ENCODE data around the gene TLE2. TPM values are rescaled to one million over a fixed set of nuclear protein-coding genes. Genes with fewer than 3 reads are reported as not detected.
A peak's percentile ranks its signal among the peaks of the same experiment; 100 is the strongest.
"Not testable (repeated sequence)": the region's sequence is repeated elsewhere in the genome, so short reads cannot be mapped to it uniquely, and the experiment has no call there.

TLE2 gene
- polyA plus RNA-seq, 6 donors from 2014 or later = 0.84 to 2.3 (median 1.9) TPM; not detected in 1

DNA sequence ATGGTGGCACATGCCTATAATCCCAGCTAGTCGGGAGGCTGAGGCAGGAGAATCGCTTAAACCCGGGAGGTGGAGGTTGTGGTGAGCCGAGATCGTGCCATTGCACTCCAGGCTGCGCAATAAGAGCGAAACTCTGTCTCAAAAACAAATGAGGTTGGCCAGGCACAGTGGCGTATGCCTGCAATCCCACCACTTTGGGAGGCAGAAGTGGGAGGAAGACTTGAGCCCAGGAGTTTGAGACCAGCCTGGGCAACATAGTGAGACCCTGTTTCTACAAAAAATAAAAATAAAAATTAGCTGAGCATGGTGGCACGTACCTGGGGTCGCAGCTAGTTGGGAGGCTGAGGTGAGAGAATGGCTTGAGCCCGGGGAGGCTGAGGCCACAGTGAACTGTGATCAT lies 36.7 kb downstream of the TLE2 start:
- H3K4me1 Mint-ChIP-seq; H3K27me3 Mint-ChIP-seq; ATAC-seq (ENCODE audit: low read depth in 2 of 2); H3K9me3 Mint-ChIP-seq; H3K4me3 Mint-ChIP-seq; H3K27ac Mint-ChIP-seq; H3K36me3 Mint-ChIP-seq; DNase-seq: not testable (repeated sequence)

DNA sequence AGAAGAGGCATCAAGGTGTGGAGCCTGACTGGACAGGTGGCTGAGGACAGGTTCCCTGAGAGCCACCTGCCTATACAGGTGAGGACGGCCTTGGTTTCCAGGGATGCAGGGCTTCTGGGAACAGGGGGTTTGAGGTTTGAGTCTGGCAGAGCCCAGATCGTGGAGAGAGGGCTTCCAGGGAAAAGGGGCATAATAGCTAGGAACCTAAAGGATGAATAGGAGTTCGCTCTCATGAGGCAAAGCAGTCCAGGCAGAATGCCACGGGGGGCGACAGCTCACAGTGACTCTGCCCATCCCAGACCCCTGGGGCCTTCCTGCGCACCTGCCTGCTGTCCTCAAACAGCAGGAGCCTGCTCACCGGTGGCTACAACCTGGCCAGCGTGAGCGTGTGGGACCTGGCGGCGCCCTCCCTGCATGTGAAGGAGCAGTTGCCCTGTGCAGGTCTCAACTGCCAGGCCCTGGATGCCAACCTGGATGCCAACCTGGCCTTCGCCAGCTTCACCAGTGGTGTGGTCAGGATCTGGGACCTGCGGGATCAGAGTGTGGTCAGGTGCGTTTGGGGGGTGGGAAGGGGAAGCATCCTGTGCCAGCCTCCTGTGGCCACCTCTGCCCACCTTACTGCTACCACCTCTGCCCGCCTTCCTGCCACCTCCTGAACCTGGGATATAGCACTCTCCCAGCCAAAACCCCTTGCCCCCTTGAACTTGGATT lies 39.7 kb downstream of the TLE2 start:
- Mint-ChIP-seq H3K9me3 (no peaks in the 10 kb centered on the region), H3K27me3 (peaks cover 0 to 9% (median 0%) of the 10 kb centered on the region in 3 donors), H3K4me3 (no peak overlapping the region), H3K4me1 (peaks cover 0 to 8% (median 7%) of the 10 kb centered on the region in 3 donors), H3K36me3 (no peaks in the 10 kb centered on the region), H3K27ac (no peak overlapping the region)
- ATAC-seq (ENCODE audit: low read depth in 2 of 2) (no peak), DNase-seq (no peak)

DNA sequence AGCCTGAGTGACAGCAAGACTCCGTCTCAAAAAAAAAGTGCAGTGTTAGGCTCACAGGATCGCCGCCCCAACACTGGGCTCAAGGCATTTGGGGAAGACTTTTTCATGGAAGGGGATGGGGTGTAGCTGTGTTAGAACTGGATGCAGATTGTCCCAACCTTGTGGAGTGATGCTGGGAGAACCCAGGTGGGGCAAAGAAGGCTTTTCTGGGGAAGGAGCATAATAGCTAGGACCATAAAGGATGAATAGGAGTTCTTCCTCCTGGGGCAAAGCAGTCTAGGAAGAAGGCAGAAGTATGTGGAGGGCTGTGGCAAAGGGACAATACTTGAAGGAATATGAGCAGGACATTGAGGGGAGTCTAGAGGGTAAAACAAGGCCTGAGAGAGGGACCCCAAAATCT lies 40.5 kb downstream of the TLE2 start:
- Mint-ChIP-seq H3K4me1 (peaks cover 2 to 16% (median 10%) of the 10 kb centered on the region in 3 donors), H3K4me3 (peak overlapping the region in 1 of 8 donors; percentile 15), H3K27me3 (peaks cover 0 to 13% (median under 1%) of the 10 kb centered on the region in 3 donors), H3K36me3 (no peaks in the 10 kb centered on the region), H3K27ac (no peak overlapping the region), H3K9me3 (no peaks in the 10 kb centered on the region)
- no peak for DNase-seq
- ATAC-seq (ENCODE audit: low read depth in 2 of 2) = no peak

DNA sequence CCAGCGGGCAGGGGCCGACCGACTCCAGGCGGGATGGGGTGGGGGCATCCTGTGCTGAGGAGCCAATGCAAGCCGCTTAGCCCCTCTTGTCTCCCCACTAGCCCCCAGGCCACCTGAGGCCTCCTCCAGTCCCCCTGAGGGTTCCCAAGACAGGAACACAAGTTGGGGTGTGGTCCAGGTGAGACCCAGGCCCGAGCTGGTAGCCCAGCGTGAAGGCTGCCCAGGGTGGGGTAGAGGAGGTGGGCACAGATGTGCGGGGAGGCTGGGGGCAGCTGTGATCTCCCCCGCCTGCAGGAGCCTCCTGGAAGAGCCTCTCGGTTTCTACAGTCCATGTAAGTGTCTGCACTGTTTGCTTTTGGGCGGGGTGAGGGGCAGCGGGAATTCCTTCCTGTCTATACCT lies 41.3 kb downstream of the TLE2 start:
- ATAC-seq (ENCODE audit: low read depth in 2 of 2) (no peak), DNase-seq (no peak)
- H3K36me3 Mint-ChIP-seq = no peaks in the 10 kb centered on the region
- no peaks in the 10 kb centered on the region for H3K9me3 Mint-ChIP-seq
- peaks cover 0 to 21% (median 6%) of the 10 kb centered on the region in 3 donors for H3K27me3 Mint-ChIP-seq
- peaks cover 9 to 24% (median 16%) of the 10 kb centered on the region in 3 donors for H3K4me1 Mint-ChIP-seq
- H3K27ac Mint-ChIP-seq = no peak overlapping the region
- H3K4me3 Mint-ChIP-seq = no peak overlapping the region

DNA sequence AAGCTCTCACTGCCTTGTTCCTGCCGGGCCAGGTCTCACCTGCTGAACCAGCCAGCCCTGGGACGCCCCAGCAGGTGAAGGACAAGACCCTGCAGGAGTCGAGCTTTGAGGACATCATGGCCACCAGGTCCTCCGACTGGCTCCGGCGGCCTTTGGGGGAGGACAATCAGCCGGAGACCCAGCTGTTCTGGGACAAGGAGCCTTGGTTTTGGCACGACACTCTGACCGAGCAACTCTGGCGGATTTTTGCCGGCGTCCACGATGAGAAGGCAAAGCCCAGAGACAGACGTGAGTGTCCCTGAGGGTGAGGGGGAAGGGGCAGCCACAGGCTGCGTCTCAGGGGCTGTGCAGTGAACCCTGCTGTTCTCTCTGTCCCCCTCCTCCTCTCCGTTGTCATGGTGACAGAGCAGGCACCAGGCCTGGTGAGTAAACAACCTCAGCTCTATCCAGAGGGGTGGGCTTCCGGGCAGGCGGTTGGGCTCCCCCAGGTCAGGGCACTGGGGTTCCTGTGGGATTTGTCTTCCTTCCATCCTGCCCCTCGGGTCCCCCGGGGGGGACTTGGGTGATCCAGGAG lies 42.0 kb downstream of the TLE2 start:
- Mint-ChIP-seq H3K4me3 (no peak overlapping the region), H3K36me3 (no peaks in the 10 kb centered on the region), H3K27ac (no peak overlapping the region), H3K9me3 (no peaks in the 10 kb centered on the region), H3K4me1 (peaks cover 9 to 29% (median 16%) of the 10 kb centered on the region in 3 donors), H3K27me3 (peaks cover 0 to 22% (median 6%) of the 10 kb centered on the region in 3 donors)
- no peak for ATAC-seq (ENCODE audit: low read depth in 2 of 2)
- DNase-seq = no peak

DNA sequence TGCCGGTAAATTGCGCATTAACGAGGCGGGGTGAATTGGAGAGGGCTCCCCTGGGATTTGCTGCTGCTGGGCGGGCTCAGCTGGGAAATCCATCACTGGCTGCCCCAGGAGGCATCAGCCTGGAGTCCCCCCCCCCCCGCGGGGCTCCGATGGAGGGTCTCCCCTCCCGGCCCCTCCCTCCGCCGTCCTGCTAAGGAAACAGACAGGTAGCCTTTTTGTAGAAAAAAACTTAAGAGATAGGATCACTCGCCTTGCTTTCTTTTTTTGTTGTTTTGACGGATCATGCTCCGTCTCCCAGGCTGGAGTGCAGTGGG lies 44.9 kb downstream of the TLE2 start:
- ATAC-seq (ENCODE audit: low read depth in 2 of 2) (no peak), DNase-seq (no peak)
- no peaks in the 10 kb centered on the region for H3K36me3 Mint-ChIP-seq
- no peaks in the 10 kb centered on the region for H3K9me3 Mint-ChIP-seq
- H3K27me3 Mint-ChIP-seq = peaks cover 0 to 22% (median 12%) of the 10 kb centered on the region in 3 donors
- H3K4me1 Mint-ChIP-seq = peaks cover 9 to 37% (median 21%) of the 10 kb centered on the region in 3 donors
- peak overlapping the region in 6 of 8 donors; percentile 9 to 87 (median 66) for H3K4me3 Mint-ChIP-seq
- no peak overlapping the region for H3K27ac Mint-ChIP-seq

DNA sequence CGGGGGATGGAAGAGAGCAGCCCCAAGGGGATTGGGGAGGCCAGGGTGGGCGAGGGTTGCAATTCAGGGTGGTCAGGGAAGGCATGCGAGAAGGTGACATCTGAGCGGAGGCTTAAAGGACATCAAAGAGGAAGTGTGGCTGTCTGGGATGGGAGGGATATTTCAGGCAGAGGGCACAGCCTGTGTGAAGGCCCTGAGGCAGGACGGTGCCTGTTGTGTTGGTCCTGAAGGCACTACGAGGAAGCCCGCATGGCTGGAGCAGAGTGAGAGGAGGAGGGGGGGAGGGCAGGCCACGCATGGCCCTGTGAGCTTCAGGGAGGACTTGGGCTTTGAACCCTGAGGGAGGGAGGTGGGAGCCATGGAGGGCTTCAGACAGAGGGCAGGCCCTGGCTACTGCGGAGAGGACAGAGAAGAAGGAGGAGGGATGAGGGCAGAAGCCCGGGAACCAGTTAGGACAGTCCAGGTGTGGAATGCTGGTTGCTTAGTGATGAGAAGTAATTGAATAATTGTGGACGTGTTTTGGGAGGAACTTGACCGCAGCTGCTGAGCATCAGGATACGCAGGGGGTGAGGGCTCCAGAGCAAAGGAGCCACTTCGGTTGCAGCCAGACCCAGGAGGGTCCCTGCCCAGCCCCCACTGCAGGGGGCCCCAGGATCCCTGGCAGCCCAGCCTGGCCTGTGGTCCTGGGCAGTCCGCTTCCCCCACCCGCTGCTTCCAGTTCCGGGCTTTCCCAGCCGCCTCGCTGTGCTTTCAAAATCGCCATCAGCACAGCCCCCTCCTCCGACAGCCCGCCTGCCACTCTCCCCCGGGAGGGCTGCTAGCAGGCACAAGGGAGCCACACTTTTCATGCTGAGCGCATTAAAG lies 45.5 kb downstream of the TLE2 start:
- H3K36me3 Mint-ChIP-seq = no peaks in the 10 kb centered on the region
- peaks cover 0 to 17% (median 12%) of the 10 kb centered on the region in 3 donors for H3K27me3 Mint-ChIP-seq
- H3K9me3 Mint-ChIP-seq = no peaks in the 10 kb centered on the region
- ATAC-seq (ENCODE audit: low read depth in 2 of 2) (peak; percentile 40 to 62), DNase-seq (no peak)
- H3K4me1 Mint-ChIP-seq = peaks cover 9 to 37% (median 21%) of the 10 kb centered on the region in 3 donors
- H3K4me3 Mint-ChIP-seq = peak overlapping the region in 7 of 8 donors; percentile 9 to 80 (median 63)
- peak overlapping the region in 3 of 6 donors; percentile 49 to 90 (median 78) for H3K27ac Mint-ChIP-seq

DNA sequence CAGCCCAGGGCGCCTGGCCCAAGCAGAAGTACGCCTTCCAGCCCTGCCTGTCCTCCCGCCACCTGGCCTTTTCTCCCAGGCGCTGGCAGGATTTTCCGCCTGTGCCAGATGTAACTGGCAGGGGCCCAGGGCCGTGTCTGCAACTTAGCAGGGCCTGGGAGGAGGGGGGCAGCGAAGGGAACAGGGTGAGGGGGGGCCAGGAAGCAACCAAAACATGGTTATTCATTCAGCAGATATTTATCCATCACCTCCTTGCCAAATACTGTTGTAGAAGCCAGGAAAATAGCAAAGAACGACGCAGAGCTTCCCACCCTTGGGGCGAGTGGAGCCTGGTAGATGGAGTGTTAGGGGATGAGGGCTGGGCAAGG lies 46.1 kb downstream of the TLE2 start:
- Mint-ChIP-seq H3K36me3 (no peaks in the 10 kb centered on the region), H3K27me3 (peaks cover 0 to 13% (median 12%) of the 10 kb centered on the region in 3 donors), H3K4me3 (peak overlapping the region in 4 of 8 donors; percentile 41 to 77 (median 62)), H3K27ac (peak overlapping the region in 2 of 6 donors; percentile 78 to 90), H3K9me3 (no peaks in the 10 kb centered on the region), H3K4me1 (peaks cover 9 to 37% (median 21%) of the 10 kb centered on the region in 3 donors)
- DNase-seq (no peak), ATAC-seq (ENCODE audit: low read depth in 2 of 2) (peak in 1 of 2 donors; percentile 47)

DNA sequence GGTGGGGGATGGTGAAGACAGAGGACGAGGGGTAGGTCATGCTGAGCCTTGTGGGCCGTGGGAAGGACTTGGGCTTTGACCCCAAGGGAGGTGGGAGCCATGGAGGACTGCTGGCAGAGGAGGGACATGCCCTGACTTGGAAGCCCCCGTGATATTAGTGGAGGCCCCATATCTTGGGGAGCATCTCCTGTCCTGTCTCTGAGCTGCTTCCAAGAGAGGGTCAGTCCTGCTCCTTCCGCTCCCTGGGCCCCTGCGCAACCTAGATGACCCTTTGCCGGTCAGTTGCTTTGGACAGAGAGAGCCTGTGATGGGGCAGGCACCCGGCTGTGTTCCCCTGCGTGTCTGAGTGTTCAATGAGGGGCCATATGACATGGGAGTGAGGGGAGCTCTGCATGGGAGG lies 46.5 kb downstream of the TLE2 start:
- ATAC-seq (ENCODE audit: low read depth in 2 of 2) (peak in 1 of 2 donors; percentile 17), DNase-seq (no peak)
- peak overlapping the region in 1 of 8 donors; percentile 67 for H3K4me3 Mint-ChIP-seq
- peaks cover 9 to 37% (median 25%) of the 10 kb centered on the region in 3 donors for H3K4me1 Mint-ChIP-seq
- H3K27me3 Mint-ChIP-seq = peaks cover 0 to 13% (median 12%) of the 10 kb centered on the region in 3 donors
- no peak overlapping the region for H3K27ac Mint-ChIP-seq
- no peaks in the 10 kb centered on the region for H3K9me3 Mint-ChIP-seq
- no peaks in the 10 kb centered on the region for H3K36me3 Mint-ChIP-seq

DNA sequence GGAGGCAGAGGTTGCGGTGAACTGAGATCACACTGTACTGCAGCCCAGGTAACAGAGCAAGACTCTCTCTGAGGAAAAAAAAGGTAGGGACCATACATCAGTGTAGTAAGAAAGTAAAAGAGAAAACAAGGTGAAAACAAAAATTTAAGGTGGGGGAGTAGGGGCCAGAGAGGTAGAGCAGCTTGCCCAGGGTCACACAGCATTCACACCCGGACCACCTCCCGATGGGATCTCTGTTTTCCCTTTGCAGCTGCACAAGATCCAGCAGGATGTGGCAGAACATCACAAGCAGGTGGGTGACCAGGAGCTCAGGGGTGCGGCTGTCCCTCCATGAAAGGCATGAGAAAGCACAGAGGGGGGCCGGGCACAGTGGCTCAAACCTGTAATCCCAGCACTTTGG lies 47.2 kb downstream of the TLE2 start:
- Mint-ChIP-seq H3K4me3 (peak overlapping the region in 2 of 8 donors; percentile 12 to 52), H3K36me3 (no peaks in the 10 kb centered on the region), H3K4me1 (peaks cover 12 to 38% (median 27%) of the 10 kb centered on the region in 3 donors), H3K9me3 (no peaks in the 10 kb centered on the region), H3K27ac (peak overlapping the region in 1 of 6 donors; percentile 70), H3K27me3 (peaks cover 0 to 13% (median 12%) of the 10 kb centered on the region in 3 donors)
- no peak for DNase-seq
- no peak for ATAC-seq (ENCODE audit: low read depth in 2 of 2)

DNA sequence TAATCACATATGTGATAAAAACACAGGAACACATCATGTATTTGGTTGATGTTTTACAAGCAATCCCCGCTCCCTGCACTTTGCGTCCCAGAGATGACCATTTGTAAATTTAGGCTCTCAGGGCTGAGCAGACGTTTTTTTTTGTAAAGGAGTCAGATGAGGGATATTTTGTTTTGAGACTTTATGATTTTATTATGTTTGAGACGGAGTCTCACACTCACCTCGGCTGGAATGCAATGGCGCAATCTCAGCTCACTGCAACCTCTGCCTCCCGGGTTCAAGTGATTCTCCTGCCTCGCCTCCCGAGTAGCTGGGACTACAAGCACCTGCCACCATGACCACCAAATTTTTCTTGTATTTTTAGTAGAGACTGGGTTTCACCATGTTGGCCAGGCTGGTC lies 50.3 kb downstream of the TLE2 start:
- Mint-ChIP-seq H3K27ac (peak overlapping the region in 2 of 6 donors; percentile 49 to 71), H3K9me3 (no peaks in the 10 kb centered on the region), H3K36me3 (no peaks in the 10 kb centered on the region)

DNA sequence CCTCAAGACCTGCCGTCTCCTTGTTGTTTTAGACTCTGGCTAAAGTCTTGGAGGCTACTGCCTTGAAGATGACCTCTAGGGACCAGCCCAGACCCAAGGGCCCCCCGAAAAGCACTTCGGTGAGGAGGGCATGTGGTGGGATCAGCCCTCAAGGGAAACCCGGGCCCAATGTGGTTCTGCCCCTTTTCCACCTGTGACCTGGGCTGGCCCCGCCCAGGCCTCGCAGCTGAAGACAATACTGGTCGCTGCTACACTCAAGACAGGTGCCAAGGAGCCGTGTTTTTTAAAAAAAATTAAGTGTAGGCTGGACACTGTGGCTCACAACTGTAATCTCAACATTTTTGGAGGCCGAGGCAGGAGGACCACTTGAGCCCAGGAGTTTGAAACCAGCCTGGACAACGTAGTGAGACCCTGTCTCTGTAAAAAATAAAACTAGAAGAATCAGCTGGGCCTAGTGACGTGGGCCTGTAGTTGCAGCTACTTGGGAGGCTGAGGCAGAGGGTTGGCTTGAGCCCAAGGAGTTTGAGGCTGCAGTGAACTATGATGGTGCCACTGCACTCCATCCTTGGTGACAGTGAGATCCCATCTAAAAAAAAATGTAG lies 50.8 kb downstream of the TLE2 start:
- Mint-ChIP-seq H3K36me3 (no peaks in the 10 kb centered on the region), H3K4me1 (peaks cover 19 to 41% (median 33%) of the 10 kb centered on the region in 3 donors), H3K4me3 (peak overlapping the region in 3 of 8 donors; percentile 66 to 93 (median 90)), H3K27me3 (peaks cover 0 to 12% (median 9%) of the 10 kb centered on the region in 3 donors), H3K9me3 (no peaks in the 10 kb centered on the region), H3K27ac (peak overlapping the region in 3 of 6 donors; percentile 49 to 82 (median 71))
- ATAC-seq (ENCODE audit: low read depth in 2 of 2) = no peak
- DNase-seq = no peak

More for the DNA sequence above, 50.3 kb downstream of the TLE2 start:
- H3K27me3 Mint-ChIP-seq = peaks cover 0 to 17% (median 12%) of the 10 kb centered on the region in 3 donors
- peak overlapping the region in 2 of 8 donors; percentile 29 to 90 for H3K4me3 Mint-ChIP-seq
- H3K4me1 Mint-ChIP-seq = peaks cover 24 to 46% (median 37%) of the 10 kb centered on the region in 3 donors
- DNase-seq (no peak), ATAC-seq (ENCODE audit: low read depth in 2 of 2) (no peak)

DNA sequence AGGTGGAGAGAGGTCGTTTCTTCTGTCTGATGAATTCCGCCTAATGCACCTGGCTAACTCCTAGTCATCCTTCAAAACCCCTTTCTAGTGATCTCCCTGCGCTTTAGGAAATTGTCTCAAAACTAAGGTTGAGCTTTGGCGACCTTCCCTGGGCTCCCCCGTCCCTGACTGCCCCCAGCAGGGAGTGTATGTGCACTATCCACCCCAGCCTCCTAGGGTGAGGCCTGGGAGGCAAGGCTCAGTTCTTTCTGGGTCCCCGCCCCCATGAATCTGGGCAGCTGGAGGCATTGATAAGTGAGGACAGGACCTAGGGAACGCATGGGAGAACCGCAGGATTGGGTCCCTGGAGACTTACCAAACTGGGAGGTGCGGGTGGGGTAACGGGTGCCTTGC lies 51.3 kb downstream of the TLE2 start:
- H3K4me1 Mint-ChIP-seq = peaks cover 15 to 37% (median 29%) of the 10 kb centered on the region in 3 donors
- H3K27me3 Mint-ChIP-seq = peaks cover 0 to 7% (median 6%) of the 10 kb centered on the region in 3 donors
- ATAC-seq (ENCODE audit: low read depth in 2 of 2) (no peak), DNase-seq (no peak)
- peak overlapping the region; percentile 66 to 99 (median 92) for H3K4me3 Mint-ChIP-seq
- peak overlapping the region in 3 of 6 donors; percentile 32 to 84 (median 82) for H3K27ac Mint-ChIP-seq
- no peaks in the 10 kb centered on the region for H3K9me3 Mint-ChIP-seq
- H3K36me3 Mint-ChIP-seq = no peaks in the 10 kb centered on the region

Data from naive B cell (primary cell).